ENCODE data around the gene SPECC1L.

SPECC1L gene

DNA sequence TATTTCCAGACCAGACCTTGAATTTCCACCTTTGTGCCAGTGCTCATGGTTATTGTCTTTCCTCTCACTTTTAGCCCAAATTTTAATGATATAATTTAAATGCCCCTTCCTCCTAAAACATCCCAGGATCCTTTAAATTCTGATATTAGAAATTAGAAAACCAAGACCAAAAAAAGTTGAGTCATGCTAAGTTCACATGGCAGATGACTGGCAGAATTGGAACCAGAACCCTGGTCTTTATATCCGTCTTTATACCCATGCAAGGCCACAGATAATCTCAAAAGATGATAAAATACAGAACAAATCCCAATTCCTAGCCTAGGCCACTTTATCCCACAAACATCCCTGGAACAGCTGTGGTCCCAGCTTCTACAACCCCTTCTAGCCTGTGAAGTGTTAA lies 183.2 kb downstream of the SPECC1L start:
- peaks cover 8% of the 10 kb centered on the region for H3K27me3 ChIP-seq (ENCODE audit: low read depth)
- DNase-seq (ENCODE audit: low spot score in 2 of 2) = no peak
- no peaks in the 10 kb centered on the region for H3K4me1 ChIP-seq
- H3K36me3 ChIP-seq (replicated peaks) = no peaks in the 10 kb centered on the region
- in situ Hi-C loops (cut with MboI; ENCODE audit: low sequenced_read_pairs) = no loop called here
- no peak overlapping the region for H3K4me3 ChIP-seq
- no peaks in the 10 kb centered on the region; the same call in 1 of the 2 replicates for H3K9me3 ChIP-seq

DNA sequence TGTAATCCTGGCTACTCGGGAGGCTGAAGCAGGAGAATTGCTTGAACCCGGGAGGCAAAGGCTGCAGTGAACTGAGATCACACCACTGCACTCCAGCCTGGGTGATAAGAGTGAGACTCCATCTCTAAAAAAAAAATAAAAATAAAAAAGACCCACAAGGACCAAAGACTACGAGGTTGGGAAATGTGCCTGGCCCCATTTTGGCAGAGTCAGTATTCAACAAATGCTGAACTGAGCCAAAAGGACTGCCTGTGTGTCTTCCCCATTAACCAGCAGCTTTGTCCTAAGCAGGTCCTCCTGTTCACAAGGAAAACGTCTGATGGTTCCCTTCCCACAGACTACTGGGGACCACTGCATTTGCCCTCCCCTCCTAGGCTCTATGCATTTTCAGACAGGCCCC lies 184.4 kb downstream of the SPECC1L start:
- no peaks in the 10 kb centered on the region for H3K36me3 ChIP-seq (replicated peaks)
- H3K9me3 ChIP-seq = no peaks in the 10 kb centered on the region; the same call in 1 of the 2 replicates
- in situ Hi-C loops (cut with MboI; ENCODE audit: low sequenced_read_pairs) = no loop called here
- H3K4me3 ChIP-seq = no peak overlapping the region
- peaks cover 8% of the 10 kb centered on the region for H3K27me3 ChIP-seq (ENCODE audit: low read depth)
- H3K4me1 ChIP-seq = 0 out of 2 replicates have a peak, but pooled peaks cover 3% of the 10 kb centered on the region
- DNase-seq (ENCODE audit: low spot score in 2 of 2) = no peak

DNA sequence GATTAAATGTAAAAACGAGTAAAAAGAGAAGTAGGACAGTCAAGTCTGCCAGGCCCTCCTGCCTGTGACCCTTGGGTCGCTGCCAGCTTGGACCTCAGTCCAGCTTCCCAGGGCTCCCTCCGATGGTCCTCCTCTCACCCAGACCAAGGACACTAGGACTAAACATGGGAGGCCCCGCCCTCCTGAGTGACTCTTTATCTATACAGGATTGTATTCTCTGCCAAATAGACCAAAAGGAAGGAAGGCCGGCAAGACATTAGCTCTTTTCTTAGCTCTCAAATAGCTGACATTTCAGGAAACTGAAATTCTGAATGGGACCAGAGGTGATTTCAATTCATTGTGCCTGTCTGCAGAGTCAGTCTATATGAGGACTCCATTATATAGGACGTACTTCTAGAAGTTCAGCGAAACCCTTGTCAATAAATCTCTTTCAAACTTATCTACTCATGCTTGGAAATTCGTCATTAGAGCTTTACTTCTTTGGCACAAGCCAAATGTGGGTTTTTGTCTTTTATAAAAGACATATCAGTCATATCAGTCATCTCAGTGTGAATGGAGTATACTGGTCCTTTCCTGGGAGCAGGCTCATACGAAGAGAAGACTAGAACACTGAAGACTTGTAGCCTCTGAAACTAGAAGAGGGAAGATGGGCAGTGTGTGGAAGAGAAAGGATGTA lies 185.3 kb downstream of the SPECC1L start:
- no peak for DNase-seq (ENCODE audit: low spot score in 2 of 2)
- Histone ChIP-seq H3K9me3 (no peaks in the 10 kb centered on the region; the same call in 1 of the 2 replicates), H3K4me3 (no peak overlapping the region), H3K36me3 (replicated peaks) (no peaks in the 10 kb centered on the region), H3K27me3 (ENCODE audit: low read depth) (peaks cover 8% of the 10 kb centered on the region), H3K4me1 (0 out of 2 replicates have a peak, but pooled peaks cover 3% of the 10 kb centered on the region)
- in situ Hi-C loops (cut with MboI; ENCODE audit: low sequenced_read_pairs) = no loop called here

DNA sequence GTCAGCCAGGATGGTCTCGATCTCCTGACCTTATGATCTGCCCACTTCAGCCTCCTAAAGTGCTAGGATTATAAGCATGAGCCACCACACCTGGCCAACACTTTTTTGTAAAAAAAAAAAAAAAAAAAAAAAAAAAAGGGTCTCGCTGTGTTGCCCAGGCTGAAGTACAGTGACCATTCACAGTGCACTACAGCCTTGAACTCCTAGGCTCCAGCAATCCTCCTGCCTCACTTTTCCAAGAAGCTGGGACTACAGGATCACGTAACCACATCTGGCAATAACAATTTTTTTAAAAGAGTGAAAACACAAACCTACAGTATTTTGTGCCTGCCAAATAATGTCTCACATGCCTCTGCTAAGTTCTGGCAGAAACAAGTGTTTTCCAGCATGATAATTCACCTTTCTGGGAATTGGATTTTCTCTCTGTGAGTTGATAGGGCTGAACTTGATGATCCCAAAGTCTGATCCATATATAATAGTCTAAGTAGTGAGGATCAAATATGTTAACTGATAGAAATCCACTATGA lies 187.3 kb downstream of the SPECC1L start:
- Histone ChIP-seq H3K36me3 (replicated peaks) (no peaks in the 10 kb centered on the region), H3K4me1 (0 out of 2 replicates have a peak, but pooled peaks cover 3% of the 10 kb centered on the region), H3K27me3 (ENCODE audit: low read depth) (peaks cover 8% of the 10 kb centered on the region), H3K4me3 (no peak overlapping the region), H3K9me3 (no peaks in the 10 kb centered on the region; the same call in 1 of the 2 replicates)
- DNase-seq (ENCODE audit: low spot score in 2 of 2) = no peak
- in situ Hi-C loops (cut with MboI; ENCODE audit: low sequenced_read_pairs) = no loop called here

DNA sequence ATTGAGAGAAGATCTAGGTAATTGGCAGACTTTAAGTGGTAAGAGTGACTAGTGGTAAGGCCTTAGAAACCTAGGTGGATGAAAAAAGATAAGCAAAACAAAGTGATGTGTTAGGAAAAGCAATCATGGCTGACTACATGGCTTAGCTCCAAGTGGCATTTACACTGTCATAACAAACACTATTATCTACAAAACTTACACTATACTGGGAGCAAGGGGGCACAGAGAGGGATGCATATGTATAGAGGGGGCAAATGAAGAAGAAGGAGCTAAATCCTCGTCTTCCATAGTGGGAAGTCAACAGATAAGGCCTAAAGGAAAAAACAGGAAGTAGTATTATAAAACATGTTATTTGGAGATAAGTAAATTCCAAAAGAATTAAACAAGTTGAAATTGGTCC lies 189.3 kb downstream of the SPECC1L start:
- Histone ChIP-seq H3K4me1 (0 out of 2 replicates have a peak, but pooled peaks cover 3% of the 10 kb centered on the region), H3K27me3 (ENCODE audit: low read depth) (no peaks in the 10 kb centered on the region), H3K9me3 (no peaks in the 10 kb centered on the region; the same call in 1 of the 2 replicates), H3K4me3 (no peak overlapping the region), H3K36me3 (replicated peaks) (no peaks in the 10 kb centered on the region)
- in situ Hi-C loops (cut with MboI; ENCODE audit: low sequenced_read_pairs) = no loop called here
- DNase-seq (ENCODE audit: low spot score in 2 of 2) = no peak

DNA sequence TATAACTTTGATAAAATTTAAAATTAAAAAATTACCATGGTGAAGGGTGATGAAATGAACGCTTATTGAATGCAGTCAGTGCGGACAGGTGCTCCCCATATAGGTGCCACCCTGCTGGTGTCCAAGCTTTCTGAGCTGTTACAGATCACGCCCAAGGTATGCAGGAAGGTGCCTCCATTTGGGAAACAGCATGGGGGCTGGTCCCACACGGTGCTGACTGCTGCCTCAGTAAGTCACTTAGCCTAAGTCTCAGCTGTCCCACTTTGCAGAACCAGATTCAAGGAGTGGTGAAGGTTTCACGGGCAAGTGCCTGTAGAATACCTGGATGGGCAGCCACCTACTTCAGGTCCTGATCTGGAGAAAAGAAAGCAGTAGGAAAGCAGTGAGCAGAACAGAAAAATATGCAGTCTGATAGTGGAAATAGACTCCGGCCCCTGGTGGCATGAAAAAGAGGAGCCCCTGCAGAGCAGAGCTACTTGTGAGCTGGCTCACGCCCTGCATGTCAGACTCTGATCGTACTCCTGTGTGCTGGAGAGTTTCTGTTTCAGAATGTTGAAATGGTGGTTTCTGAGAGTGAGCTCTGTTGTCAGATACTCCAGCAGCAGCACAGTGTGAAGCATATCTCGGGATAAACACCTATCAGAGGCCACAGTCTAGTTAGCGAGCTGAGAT lies 189.9 kb downstream of the SPECC1L start:
- H3K4me3 ChIP-seq = no peak overlapping the region
- in situ Hi-C loops (cut with MboI; ENCODE audit: low sequenced_read_pairs) = no loop called here
- DNase-seq (ENCODE audit: low spot score in 2 of 2) = no peak
- H3K27me3 ChIP-seq (ENCODE audit: low read depth) = no peaks in the 10 kb centered on the region
- 0 out of 2 replicates have a peak, but pooled peaks cover 3% of the 10 kb centered on the region for H3K4me1 ChIP-seq
- H3K36me3 ChIP-seq (replicated peaks) = no peaks in the 10 kb centered on the region
- H3K9me3 ChIP-seq = no peaks in the 10 kb centered on the region; the same call in 1 of the 2 replicates

DNA sequence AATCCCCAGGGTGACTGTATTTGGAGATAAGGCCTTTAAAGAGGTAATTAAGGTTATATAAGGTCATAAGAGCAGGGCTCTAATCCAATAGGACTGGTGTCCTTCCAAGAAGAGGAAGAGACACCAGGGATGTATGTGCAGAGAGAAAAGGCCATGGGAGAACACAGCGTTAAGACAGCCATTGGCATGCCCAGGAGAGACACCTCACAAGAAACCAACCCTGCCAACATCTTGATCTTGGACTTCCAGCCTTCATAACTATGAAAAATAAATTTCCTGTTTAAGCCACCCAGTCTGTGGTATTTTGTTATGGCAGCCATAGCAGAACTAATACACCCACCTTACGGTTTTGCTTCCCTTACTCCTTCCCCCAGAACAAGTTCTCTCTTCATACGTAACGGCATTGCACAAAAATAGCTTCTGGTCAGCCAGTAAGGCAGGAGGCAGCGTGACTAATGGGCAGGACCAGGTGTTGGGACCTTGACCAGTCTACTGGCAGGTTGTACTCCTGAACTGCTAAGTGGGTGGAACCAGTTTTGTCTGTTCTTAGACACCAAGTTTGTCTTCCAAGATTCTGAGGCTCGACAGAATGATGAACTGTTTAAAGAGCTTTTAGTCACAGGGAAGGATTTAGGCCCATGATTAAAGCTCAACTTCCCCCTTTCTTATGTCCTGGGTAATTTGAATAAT lies 192.6 kb downstream of the SPECC1L start:
- no peak for DNase-seq (ENCODE audit: low spot score in 2 of 2)
- Histone ChIP-seq H3K4me1 (0 out of 2 replicates have a peak, but pooled peaks cover 3% of the 10 kb centered on the region), H3K36me3 (replicated peaks) (no peaks in the 10 kb centered on the region), H3K9me3 (no peaks in the 10 kb centered on the region), H3K4me3 (no peak overlapping the region), H3K27me3 (ENCODE audit: low read depth) (no peaks in the 10 kb centered on the region)
- in situ Hi-C loops (cut with MboI; ENCODE audit: low sequenced_read_pairs) = no loop called here

DNA sequence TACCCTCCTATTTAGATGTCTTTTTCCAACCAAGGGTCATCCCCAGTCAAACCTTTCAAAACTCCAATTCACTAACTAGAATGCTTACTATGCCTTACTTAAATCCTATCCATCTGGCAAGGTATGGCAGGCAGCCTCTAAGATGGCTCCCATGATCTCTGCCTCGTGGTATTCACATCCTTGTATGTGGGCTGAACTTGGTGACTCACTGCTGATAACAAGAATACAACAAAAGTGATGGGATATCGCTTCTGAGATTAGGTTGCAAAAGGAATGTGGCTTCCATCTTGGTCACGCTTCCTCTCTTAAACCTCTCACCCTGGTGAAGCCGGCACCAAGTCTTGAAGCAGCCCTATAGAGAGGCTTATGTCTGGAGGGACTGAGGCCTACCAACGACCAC lies 194.9 kb downstream of the SPECC1L start:
- no peaks in the 10 kb centered on the region for H3K4me1 ChIP-seq
- no peaks in the 10 kb centered on the region for H3K36me3 ChIP-seq (replicated peaks)
- DNase-seq (ENCODE audit: low spot score in 2 of 2) = no peak
- in situ Hi-C loops (cut with MboI; ENCODE audit: low sequenced_read_pairs) = no loop called here
- no peak overlapping the region for H3K4me3 ChIP-seq
- H3K9me3 ChIP-seq = no peaks in the 10 kb centered on the region
- H3K27me3 ChIP-seq (ENCODE audit: low read depth) = no peaks in the 10 kb centered on the region

DNA sequence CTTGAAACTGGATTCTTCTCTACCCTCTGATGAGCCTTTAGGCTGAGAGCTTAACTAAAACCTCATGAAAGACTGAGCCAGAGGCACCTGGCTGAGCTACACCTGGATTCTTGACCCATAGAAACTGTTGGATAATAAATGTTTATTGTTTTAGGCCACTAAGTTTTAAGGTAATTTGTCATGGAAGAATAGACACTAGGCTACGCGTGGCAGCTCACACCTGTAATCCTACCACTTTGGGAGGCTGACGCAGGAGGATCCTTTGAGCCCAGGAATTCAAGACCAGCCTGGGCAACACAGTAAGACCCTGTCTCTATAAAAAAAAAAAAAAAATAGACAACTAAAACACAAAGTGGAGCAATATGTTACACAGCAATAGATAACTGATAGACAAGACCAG lies 195.3 kb downstream of the SPECC1L start:
- no peak for DNase-seq (ENCODE audit: low spot score in 2 of 2)
- Histone ChIP-seq H3K27me3 (ENCODE audit: low read depth) (no peaks in the 10 kb centered on the region), H3K4me3 (no peak overlapping the region), H3K4me1 (no peaks in the 10 kb centered on the region), H3K9me3 (no peaks in the 10 kb centered on the region), H3K36me3 (replicated peaks) (no peaks in the 10 kb centered on the region)
- in situ Hi-C loops (cut with MboI; ENCODE audit: low sequenced_read_pairs) = no loop called here

DNA sequence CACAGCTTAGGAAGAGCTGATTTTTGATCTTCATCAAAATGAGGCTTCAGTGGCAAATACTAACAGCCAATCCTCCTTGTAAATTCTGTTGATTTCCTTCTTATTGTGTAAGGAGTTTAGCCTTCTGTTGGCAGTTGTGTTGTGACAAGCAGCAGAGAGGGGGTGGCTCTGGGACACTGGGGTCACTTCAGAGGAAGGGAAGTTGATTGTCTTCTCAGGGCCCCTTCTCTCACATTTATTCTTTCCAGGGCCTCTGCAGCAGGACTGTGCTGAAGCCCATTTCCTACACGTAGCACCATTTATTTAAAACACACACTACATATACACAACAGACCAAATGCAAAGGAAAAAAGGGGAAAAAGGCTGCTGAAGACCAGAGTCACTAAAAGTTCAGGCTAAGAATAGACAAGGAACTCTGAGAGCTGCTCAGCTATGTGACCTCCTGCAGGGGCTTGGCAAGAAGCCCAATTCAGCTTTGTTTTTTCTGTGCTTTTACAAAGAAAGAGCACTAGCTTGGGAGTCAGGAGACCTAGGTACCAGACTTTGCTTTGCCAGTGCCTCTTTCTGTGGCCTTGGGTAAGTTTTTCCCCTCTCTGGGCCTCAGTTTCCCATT lies 196.2 kb downstream of the SPECC1L start:
- Histone ChIP-seq H3K36me3 (replicated peaks) (no peaks in the 10 kb centered on the region), H3K9me3 (no peaks in the 10 kb centered on the region), H3K27me3 (ENCODE audit: low read depth) (no peaks in the 10 kb centered on the region), H3K4me1 (no peaks in the 10 kb centered on the region), H3K4me3 (no peak overlapping the region)
- in situ Hi-C loops (cut with MboI; ENCODE audit: low sequenced_read_pairs) = no loop called here
- peak in 1 of 2 experiments; percentile 18 for DNase-seq (ENCODE audit: low spot score in 2 of 2)

DNA sequence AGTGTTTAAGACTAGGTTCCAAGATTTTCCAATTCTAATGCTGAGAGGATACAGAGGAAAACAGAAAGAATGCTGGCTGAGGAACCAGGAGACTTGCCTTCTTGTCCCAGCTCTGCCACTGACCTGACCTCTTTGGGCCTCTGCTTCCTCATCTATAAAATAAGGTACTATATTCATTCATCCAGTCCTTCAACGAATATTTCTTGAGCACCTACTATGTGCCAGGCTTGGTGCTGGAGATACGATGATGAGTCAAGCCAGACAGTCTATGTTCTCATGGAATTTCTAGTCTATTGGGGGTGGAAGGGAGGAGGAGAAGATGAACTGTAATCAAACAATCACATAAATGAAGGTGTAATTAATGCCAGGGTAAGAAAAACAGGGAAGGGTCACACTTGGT lies 196.7 kb downstream of the SPECC1L start:
- H3K4me1 ChIP-seq = no peaks in the 10 kb centered on the region
- H3K4me3 ChIP-seq = no peak overlapping the region
- in situ Hi-C loops (cut with MboI; ENCODE audit: low sequenced_read_pairs) = no loop called here
- no peaks in the 10 kb centered on the region for H3K27me3 ChIP-seq (ENCODE audit: low read depth)
- no peaks in the 10 kb centered on the region for H3K9me3 ChIP-seq
- no peak for DNase-seq (ENCODE audit: low spot score in 2 of 2)
- H3K36me3 ChIP-seq (replicated peaks) = no peaks in the 10 kb centered on the region
